NB4 (cell line): ENCODE results near the gene NHP2.

Experiments
- TF ChIP-seq, protein P1 (sequence below): IDR thresholded peaks from one replicate; pipeline ENCODE4 v1.5.1; 2012; ENCODE audit warnings: low read depth, low read length
- TF ChIP-seq, protein P2 (sequence below): IDR thresholded peaks from 2 replicates; pipeline ENCODE4 v1.6.1; 2011; ENCODE audit warnings: low read depth, low read length

DNA sequence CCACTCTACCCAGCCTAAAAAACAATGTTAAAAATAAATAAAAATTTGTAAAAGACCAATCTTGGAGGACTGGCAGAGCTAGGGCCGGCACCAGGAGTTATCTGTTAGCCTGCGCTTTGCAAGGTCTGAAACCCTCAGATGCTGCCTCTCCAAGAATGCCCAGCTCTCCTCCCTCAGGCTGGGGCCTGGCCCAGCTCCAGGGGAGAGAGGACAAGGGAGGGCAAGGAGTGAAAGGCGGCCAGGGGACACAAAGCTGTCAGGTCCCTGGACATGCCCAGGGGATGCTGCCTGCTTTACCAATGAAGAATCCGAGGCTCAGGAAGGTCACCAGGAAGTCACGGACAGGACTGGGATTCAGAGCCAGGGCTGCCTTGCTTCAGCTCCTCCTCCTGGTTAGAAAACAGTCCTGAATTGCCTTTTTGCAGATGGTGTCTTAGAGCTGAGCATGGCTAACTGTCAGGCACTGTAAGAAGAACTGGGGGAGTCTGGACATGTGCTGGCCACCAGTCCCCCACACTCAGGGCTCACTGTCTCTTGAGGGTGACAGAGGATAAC lies 45.9 kb downstream of the NHP2 start:
- TF ChIP-seq, protein P1, sequence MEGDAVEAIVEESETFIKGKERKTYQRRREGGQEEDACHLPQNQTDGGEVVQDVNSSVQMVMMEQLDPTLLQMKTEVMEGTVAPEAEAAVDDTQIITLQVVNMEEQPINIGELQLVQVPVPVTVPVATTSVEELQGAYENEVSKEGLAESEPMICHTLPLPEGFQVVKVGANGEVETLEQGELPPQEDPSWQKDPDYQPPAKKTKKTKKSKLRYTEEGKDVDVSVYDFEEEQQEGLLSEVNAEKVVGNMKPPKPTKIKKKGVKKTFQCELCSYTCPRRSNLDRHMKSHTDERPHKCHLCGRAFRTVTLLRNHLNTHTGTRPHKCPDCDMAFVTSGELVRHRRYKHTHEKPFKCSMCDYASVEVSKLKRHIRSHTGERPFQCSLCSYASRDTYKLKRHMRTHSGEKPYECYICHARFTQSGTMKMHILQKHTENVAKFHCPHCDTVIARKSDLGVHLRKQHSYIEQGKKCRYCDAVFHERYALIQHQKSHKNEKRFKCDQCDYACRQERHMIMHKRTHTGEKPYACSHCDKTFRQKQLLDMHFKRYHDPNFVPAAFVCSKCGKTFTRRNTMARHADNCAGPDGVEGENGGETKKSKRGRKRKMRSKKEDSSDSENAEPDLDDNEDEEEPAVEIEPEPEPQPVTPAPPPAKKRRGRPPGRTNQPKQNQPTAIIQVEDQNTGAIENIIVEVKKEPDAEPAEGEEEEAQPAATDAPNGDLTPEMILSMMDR = no peak
- TF ChIP-seq, protein P2, sequence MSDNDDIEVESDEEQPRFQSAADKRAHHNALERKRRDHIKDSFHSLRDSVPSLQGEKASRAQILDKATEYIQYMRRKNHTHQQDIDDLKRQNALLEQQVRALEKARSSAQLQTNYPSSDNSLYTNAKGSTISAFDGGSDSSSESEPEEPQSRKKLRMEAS = no peak
